HG02970 (cell line): Measurements from ENCODE around the gene ANKRD42.
"Not testable (repeated sequence)": the region's sequence is repeated elsewhere in the genome, so short reads cannot be mapped to it uniquely, and the experiment has no call there.

Source experiments
- ATAC-seq: cut with Tn5 transposase; IDR thresholded peaks from one replicate; pipeline ENCODE4 v1.9.1; 2021; ENCODE audit warnings: mild to moderate bottlenecking, moderate library complexity, moderate number of reproducible peaks; ENCODE audit not compliant: unreplicated experiment, low FRiP score

The ANKRD42 gene

GRCh38 chr11:83235825-83236224, 42.3 kb downstream of the ANKRD42 start:
- ATAC-seq = no peak

DNA sequence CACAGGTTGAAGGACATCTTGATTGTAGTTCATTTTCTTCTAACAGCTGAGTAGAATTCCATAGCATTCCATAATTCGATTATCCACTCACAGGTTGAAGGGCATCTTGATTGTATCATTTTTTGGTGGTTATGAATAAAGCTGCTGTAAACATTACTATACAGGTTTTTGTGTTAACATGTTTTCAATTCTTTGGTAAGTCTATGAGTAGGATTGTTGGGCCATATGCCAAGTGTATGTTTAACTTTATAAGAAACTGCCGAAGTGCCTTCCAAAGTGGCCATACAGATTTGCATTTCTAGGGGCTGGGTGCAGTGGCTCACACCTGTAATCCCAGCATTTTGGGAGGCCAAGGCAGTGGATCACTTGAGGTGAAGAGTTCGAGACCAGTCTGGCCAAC, 44.6 kb downstream of the ANKRD42 start:
- no peak for ATAC-seq

GRCh38 chr11:83241291-83241946, 47.9 kb downstream of the ANKRD42 start:
- no peak for ATAC-seq

- no peak for ATAC-seq
Measured at GRCh38 chr11:83249445-83249844, 55.9 kb downstream of the ANKRD42 start.

DNA sequence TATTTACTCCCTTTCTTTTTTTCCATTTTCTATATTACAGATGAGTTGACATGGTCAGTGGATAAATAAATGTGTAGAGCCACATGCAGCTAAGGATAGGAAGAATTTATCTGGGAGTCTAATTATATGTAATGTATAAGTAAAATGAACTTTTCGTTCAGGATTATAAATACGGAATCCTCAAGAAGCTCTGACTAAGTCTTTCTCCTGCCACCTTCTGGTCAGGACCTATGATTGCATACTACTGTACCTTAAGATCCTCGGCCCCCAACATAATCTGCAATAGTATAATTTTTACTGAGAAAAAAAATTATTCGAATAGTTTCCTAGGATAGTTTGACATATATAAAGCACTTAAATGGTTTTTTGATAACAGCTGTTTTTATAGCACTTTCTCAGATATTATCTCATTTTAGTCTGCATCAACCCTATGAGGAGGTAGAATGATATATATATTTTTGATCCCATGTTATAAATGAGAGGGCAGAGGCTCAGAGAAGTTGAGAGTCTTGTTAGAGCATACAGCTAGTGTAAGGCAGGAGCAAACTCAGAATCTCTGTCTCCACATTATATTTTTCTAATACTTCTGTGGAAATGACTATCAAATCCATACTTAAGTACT, 56.6 kb downstream of the ANKRD42 start:
- ATAC-seq = no peak

DNA sequence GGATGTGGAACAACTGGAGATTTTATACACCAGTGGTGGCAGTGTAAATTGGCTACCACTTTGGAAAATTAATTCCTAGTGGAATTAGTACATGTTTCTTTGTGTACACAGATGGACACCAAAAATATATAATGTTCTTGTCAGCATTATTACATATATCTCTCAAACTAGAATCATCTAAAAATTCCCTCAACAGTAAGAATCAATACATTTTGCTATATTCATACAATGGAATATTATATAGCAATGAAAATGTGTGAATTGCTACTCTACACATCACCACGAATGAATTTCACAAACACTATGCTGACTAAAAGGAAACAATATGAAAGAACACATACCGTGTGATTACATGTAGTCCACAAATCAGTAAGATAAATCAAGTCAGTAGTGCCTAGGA, 58.8 kb downstream of the ANKRD42 start:
- ATAC-seq = no peak

- no peak for ATAC-seq
Measured at GRCh38 chr11:83252941-83253340, 59.4 kb downstream of the ANKRD42 start.

- ATAC-seq = no peak
Measured at GRCh38 chr11:83255366-83255765, 61.9 kb downstream of the ANKRD42 start.

- ATAC-seq = no peak
Measured at GRCh38 chr11:83256602-83257340, 63.3 kb downstream of the ANKRD42 start.

DNA sequence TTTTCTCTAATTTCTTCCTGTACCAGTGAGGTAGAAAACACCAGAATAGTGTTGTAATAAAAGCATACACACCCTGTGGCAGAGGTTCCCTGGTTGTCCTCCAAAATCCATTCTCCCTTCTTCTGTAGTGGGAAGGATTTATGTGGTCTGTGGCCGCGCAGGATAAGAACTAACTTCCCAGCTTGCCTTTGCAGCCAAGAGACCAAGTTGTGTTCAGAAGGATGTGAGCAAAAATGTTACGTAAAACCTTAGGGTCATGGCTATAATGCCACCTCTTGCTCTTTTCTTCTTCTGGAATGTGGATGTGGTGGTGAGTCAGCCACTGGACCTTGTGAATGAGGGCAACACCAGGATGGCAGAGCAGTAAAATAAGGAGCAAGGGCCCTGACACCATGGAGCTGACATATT, 64.3 kb downstream of the ANKRD42 start:
- no peak for ATAC-seq

DNA sequence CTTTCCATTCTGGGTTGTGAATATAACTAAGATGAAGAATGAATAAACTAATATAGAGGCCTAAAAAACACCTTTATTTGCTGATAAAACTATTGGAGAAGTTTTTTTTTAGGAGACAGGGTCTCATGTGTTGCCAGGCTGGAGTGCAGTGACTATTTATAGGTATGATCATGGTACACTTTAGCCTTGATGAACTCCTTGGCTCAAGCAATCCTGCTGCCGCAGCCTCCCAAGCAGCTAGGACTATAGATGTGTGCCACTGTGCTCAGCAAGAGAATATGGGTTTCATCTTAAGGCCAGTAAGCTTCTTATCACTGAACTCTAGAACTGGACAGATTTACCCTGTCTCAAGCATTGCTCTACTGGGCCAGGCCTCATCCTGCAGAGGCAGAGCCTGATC, 66.0 kb downstream of the ANKRD42 start:
- ATAC-seq = no peak

DNA sequence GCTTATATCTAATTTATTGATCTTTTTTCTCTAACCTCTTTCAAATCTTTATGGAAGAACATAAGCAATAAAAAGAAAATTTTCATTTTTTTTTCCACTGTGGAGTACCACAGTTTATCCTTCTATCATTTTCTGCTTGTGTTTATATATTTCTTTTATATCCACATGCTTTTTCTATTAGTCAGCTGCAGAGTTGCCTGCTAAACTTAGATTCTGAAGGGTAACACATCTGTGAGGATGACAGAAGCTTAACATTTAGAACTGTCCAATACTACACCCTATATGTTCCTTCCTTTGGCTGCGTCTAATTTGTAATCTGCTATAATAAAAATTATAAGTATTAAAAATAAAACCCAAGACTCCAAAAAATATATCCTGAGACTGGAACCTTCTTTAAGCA, 71.8 kb downstream of the ANKRD42 start:
- ATAC-seq = no peak

DNA sequence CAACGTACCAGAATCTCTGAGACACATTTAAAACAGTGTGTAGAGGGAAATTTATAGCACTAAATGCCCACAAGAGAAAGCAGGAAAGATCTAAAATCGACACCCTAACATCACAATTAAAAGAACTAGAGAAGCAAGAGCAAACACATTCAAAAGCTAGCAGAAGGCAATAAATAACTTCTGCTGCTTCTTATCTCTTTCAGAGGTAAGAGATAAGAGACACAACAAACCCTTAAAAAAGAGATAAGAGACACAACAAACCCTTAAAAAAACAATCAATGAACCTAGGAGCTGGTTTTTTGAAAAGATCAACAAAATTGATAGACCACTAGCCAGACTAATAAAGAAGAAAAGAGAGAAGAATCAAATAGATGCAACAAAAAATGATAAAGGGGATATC, 75.6 kb downstream of the ANKRD42 start:
- ATAC-seq = not testable (repeated sequence)

- ATAC-seq = not testable (repeated sequence)
Measured at GRCh38 chr11:83271734-83272133, 78.2 kb downstream of the ANKRD42 start.

DNA sequence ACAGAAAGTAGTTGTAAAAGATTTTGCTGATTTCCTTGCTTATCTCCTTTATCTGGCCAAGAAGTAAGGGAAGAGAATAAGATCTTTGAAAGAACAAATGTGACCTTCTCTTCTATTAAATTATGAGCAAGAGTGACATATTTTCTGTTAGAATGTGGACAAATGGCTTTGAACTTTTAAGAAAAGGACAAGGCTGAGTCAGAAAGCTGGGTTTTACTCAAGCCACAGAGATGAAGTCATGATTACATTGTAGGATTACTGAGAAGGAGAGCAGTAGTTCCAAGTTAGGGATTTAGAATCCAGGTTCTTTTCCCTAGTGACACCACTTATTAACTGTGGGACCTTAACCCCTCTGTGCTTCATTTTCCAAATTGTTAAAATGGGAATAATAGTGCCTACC, 79.1 kb downstream of the ANKRD42 start:
- no peak for ATAC-seq

GRCh38 chr11:83275888-83276641, 82.6 kb downstream of the ANKRD42 start:
- ATAC-seq = no peak

- no peak for ATAC-seq
Measured at GRCh38 chr11:83278351-83278750, 84.8 kb downstream of the ANKRD42 start.

- ATAC-seq = no peak
Measured at GRCh38 chr11:83280256-83280655, 86.7 kb downstream of the ANKRD42 start.

- ATAC-seq = no peak
Measured at GRCh38 chr11:83282084-83282716, 88.7 kb downstream of the ANKRD42 start.

GRCh38 chr11:83284501-83285150, 91.1 kb downstream of the ANKRD42 start:
- no peak for ATAC-seq
